GM19043 (cell line): ENCODE measurements around the gene SUMF1.
"Not testable (repeated sequence)": the region's sequence is repeated elsewhere in the genome, so short reads cannot be mapped to it uniquely, and the experiment has no call there.

Experiments used
- ATAC-seq: cut with Tn5 transposase; IDR thresholded peaks from one replicate; pipeline ENCODE4 v1.9.1; 2021; ENCODE audit warnings: low read depth; ENCODE audit not compliant: unreplicated experiment

The SUMF1 gene

DNA sequence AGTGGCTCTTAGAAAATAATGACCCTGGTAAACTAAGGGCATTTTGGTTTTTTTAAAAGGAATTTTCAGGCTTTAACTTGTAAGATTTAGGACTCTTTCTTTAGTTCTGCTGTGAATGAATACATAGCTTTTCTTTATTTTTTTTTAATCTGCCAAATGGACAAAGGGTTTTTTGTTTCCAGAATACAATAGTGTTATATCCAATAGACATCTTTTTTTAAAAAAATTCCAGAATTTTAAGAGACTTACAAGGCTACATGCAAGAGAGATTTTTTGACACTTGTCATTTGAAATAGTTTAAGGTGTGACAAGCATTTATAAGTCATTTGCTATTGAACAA is 125.8 kb downstream of the SUMF1 start:
- ATAC-seq = no peak

DNA sequence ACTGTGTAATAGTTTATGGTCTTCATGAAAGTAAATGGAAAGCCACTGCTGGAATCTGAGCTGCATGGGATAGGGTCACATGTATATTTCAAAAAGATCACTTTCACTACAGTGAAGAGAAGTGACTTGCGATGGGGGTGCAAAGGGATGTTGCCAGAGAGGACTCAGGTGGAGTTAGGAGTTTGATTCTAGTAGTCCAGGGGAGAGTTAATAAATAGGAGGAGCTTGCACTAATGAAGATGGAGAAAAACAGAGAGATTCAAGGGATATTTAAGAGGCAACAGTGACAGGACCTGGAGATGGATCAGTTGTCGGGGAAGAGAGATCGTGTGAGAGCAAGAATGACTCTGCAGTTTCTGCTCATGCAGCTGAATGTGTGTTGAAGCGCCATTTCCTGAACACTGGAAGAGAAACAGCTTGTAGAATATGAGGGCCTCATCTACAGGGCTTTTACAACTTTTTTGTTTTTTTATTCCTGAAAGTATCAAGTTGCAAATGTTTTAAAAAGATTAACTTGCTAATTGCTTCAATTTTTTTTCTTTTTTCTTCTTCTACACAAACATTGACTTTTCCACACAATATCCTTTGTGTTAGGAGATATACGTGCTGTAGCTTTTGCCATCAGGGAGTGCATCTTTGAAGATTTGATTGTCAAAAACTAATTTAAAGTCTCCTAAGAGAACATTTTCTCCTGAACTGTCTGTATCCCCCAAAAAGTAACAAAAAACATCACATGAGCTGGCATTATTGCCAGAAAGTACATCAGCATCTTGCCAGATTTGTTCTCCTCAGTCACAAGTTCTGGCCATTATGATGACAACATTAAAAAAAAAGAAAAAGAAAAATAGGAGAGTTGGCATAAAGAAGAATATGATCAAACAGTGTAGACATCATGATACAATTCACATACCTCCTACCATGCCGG is 126.4 kb downstream of the SUMF1 start:
- no peak for ATAC-seq

DNA sequence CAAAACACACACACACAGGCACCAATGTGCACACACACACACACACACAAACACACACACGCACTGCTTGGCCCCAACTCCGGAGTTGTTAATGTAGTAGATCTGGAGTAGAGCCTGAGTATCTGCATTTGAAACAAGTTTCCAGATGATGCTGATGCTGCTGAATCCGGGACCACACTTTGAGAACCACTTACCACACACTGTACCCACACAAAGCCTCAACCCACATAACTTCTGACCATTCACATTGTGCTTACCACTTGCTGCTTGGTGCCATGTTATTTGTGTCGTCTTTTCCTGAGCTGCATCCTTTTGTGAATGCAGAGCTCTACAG is 127.0 kb downstream of the SUMF1 start:
- no peak for ATAC-seq

DNA sequence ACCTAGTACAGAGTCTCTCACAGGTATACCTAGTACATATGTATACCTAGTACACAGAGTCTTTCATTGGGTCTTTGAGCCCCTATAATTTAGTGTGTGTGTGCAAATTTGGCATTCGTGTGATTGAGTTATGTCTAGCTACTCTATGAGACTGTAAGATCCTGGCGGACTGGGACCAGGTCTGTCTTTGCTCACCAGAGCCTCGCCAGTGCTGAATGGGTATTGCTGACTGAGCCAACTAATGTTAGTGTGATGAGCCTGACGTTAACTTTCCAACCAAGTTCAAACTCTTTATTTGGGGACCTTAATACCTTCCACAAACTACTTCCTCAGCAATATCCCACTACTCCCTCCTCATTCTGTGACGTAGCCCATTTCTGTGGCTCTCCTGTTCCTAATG is 128.3 kb downstream of the SUMF1 start:
- no peak for ATAC-seq

DNA sequence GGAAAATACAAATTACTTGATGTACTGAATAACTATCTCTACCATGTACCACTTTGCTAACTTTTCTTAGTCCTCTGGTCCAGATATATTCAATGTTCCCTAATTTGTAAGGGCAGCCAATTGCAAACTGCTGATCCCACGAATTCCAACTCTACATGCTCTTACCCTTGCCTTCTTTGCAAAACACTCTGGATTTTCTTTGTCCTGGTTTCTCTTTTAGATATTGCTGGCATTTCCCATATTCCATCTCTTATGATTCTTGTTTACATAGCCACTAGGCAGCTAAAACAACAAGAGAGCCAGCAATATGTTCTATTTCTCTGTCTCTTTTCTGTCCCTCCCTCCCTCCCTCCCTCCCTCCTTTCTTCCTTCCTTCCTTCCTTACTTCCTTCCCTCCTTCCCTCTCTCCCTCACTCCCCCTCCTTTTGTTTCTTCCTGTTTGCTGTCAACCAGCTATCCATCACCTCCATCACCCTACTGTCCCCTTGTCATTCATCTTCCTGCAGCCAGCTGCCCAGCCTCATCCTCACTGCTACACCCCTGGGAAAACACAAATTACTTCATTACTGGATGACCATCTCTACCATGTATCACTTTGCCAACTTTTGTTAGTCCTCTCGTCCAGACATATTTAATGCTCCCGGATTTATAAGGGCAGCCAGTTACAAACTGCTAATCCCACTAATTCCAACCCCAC is 130.1 kb downstream of the SUMF1 start:
- ATAC-seq = no peak

DNA sequence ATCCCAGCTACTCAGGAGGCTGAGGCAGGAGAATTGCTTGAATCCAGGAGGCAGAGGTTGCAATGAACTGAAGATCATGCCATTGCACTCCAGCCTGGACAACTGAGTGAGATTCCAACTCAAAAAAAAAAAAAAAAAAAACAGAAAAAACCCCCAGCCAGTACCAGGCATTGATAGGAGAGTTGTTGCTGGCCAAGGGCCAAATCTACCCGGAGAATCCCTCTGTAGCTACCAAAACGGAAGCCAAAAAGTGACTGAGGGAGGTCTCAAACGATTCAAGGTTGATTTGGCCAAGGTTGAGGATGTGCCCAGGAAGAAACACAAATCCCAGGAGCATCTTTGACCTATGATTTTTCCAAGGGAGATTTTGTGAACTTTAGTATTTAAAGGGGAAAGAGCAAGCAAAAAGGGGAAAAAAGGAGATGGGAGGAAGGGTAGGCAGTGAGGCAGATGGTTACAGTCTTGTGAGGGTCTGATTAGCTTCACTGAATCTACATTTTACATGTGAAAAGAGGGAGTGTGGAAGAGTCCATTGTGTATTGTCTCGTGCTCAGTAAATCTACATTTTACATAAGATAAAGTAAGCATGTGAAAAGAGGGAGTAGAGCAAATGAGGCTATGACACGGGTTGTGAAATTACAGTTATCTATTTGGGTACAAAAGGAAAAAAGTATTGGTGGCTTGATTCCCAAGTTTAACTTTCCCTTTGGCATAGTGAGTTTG is 131.1 kb downstream of the SUMF1 start:
- ATAC-seq = no peak

DNA sequence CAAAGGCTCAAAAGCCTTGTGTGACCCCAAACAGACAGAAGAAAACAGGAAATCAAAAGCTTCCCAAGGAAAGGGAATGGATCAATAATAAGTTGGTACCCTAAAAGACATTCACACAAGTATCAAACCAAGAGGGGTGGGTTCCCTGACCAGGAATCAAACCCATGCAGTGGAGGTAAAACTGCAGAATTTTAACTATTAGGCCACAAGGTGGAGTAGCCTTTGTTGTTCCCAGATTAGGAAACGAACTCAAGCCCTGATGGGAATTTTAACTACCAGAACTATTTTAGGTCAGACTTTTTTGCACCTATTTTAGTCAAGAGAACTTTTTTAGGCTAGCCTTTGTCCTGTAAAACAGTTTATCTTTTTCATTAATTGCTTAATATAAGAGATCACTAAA is 132.5 kb downstream of the SUMF1 start:
- no peak for ATAC-seq

DNA sequence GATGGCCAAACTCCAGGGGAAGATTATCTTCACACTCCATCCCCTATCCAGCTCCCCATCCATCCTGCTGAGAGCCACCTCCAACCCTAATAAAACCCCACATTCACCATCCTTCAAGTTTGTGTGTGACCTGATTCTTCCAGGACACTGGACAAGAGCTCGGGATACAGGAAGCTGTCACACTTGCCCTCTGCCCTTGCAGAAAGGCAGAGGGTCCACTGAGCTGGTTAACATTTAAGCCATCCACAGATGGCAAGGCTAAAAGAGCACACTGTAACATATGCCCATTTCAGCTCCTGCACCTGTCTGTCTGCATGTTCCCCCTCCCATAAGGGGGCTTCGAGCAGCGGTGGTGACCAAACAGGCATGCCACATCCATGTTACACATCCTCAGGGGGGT is 134.1 kb downstream of the SUMF1 start:
- no peak for ATAC-seq

DNA sequence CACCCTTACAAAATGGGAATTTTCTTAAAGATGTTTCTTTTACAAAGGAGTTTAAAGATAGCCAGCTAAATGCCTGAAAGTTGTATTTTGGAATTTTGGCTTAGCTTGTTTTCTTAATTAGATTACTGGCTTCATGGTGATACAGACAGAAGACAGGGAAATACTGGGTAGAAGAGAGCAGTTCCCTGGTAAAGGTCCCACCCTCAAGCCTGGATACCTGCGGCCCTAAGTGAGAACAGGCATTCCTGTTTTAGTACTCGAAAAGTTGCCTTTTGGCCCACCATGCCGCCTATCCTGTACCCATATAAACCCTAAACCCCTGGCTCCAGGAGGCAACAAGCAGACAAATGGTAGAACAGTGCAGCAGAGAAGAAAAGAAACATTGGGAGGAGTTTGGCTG is 134.5 kb downstream of the SUMF1 start:
- no peak for ATAC-seq

DNA sequence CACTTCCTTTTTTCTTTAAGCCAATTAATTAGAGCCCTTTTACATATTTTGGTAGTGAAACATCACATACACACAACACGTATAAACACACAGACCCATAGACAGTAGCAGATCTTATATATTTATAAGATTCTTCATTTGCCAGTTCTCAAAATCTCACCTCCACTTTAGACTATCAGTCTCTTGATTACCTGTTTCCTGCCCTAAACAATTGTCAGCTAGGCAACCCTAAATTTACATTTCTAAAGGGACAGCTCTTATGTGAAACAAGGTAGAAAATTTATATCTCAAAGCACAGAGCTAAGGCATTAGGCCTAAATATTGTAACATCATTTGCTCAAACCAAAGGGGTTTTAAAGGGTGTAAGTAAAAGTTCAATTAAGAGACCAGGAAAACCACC is 135.0 kb downstream of the SUMF1 start:
- ATAC-seq = no peak

DNA sequence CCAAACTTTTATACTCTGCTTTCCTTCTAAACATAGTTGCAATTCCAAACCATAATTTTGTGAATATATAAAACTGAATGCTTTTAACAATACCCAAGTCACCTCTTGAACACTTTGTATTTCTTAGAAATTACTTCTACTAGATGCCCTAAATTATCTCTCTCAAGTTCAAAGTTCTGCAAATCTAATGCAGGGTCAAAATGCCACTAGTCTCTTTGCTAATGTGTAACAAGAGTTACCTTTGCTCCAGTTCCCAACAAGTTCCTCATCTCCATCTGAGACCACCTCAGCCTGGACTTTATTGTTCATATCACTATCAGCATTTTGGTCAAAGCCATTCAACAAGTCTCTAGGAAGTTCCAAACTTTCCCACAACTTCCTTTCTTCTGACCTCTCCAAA is 137.3 kb downstream of the SUMF1 start:
- ATAC-seq = not testable (repeated sequence)

DNA sequence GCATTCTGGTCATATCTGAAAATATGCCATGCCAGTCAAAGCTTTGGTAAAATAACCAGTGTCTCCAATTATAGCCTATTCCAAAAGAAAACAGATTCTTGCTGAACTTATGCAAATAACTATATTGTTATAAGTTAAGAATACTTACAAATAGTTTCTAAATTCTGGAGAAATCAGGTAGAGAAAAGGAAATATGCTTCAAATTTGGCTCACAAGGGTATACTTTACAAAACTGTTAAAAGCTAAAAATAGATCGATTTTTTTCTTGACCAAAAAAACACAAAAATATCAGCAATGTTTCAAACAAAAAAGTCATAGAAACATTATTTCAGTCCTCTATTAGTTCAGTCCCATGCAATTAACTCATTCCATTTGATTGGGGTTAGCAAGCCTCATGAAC is 140.2 kb downstream of the SUMF1 start:
- no peak for ATAC-seq

DNA sequence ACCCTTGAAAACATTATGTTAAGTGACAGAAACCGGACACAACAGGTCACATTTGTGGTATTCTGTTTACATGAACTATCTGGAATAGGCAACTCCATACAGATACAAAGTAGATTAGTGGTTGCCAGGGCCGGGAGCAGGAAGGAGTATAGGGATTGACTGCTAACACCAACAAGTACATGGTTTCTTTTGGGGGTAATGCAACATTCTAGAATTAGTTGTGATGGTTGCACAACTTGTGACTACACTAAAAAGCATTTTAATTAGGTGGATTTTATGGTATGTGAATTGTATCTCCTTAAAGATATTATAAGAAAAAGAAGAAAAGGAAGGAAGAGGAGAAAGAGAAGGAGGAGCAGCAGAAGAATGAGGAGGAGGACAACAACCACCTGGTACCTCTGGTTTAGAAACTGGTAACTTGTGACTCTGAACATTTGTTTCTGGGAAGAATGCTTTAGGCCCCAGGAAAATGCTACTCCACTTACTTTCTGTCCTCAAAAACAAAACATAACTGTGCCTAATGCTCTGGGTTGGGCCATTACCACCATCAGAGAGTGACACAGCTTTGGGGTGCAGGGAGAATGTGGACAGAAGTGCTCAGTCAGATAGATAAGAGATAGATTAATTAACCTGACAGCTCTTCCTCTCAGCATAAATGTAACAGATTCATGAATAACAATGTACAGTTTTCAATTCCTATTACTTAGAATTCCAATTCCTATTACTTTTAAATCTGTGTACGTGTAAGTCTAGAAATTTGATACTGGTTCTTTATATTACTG is 143.6 kb downstream of the SUMF1 start:
- no peak for ATAC-seq

DNA sequence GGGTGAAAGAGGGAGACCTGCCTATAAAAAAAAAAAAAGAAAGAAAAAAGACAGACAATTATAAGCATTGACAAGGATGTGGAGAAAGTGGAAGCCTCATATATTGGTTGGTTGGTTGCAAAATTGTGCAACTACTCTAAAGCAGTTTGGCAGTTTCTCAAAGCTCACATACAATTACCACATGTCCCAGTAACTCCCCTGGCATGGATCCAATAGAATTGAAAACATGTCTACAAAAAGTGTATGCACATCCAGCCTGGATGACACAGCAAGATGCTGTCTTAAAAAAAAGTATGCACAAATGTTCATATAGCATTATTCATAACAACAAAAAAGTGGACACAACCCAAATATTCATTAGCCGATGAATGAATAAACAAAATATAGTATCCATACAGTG is 144.4 kb downstream of the SUMF1 start:
- no peak for ATAC-seq

DNA sequence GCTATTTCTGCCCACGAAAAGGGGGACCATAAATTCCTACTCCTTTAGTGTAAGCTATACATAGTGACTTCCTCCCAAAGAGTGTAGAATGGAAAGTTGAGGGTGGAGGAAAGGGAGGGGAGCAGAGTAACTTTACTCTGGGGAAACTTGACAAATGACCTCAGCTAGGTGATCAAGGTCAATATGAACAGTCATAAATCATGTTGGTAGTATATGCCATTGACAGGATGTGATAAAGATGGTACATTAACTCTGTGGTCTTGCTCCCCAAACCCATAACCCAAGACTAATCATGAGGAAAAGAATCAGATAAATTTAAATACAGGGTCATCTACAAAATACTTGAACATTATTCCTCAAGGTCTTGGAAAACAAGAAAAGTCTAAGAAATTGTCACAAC is 145.3 kb downstream of the SUMF1 start:
- no peak for ATAC-seq

DNA sequence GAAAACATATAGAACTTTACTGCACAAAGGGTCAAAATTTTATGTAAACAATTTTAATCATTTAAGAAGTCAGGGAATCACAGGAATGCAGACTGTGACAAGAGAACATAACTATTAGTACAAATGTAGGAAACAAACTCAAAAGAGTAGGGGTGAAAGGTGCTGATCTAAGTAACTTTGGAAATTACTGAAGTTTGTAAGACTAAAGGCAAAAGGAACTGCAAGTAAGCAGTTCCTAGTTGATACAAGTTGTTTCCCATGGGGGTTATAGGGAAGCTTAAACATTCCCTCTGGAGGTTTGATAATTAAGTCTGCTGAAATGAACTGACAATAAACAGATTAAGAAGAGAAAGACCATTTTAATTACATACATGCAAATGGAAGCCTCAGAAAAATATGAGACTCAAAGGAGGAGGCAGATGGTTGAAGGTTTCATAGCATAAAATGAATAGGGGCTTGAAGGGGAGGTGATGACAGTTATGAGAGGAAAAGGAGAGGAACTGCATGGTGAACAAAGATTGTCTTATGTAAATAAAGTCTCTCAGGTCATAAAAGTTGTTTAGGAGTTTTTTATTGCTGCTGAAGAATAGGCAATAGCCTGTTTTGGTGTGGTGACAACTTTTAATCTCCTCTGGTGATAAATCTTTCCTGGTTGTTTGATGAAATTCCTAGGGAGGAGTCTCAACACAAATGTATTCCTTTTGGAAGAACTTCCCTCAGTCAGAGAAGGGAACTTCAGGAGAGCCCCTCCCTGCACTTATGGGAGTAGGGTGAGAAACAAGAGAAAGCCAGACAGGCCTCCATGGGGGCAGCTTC is 146.8 kb downstream of the SUMF1 start:
- ATAC-seq = no peak

DNA sequence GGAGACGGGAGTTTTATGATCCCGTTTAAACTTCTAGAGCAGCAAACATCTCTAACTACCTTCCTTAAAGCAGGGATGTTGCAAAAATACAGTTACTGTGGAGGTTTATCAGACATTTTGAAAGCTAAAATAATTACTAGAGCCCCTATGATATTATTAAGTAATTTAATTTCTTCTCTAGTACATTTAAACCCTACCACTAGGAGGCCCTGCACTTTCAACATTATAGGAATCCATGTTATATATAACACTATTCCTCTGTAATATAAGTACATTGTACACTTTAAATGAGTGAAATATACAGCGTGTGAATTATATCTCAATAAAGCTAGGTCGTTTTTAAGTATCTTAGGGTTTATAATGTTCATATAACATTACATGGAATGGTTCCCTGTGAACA is 152.4 kb downstream of the SUMF1 start:
- ATAC-seq = no peak

DNA sequence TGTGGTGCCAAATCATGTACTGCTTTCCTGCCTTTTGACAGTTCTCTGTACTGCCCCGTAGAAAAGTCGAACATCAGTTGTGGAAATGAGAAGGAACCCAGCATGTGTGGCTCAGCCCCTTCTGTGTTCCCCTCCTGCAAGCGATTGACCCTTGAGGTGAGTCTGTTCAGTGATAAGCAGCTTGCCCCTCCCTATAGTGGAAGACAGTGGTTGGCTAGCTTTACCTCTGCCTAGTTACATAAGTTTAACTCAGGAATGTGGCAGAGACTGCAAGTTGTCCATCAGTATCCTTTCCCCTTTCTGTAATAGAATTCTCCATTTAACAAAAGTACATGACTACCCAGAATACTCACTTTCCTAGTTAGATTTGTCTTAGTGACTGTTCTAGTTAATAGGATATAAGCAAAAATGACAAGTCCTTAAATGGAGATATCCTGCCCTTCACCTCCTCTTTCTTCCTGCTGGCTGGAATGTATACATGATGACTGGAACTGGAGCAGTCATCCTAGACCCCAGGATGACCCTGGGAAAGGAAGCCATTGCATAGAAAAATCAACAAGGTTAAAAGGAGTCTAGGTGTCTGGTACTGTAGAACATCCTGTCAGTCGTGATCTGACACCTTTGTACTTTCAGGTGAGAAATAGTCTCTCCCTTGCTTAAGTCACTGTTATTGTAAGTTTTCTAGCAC is 153.3 kb downstream of the SUMF1 start:
- no peak for ATAC-seq

DNA sequence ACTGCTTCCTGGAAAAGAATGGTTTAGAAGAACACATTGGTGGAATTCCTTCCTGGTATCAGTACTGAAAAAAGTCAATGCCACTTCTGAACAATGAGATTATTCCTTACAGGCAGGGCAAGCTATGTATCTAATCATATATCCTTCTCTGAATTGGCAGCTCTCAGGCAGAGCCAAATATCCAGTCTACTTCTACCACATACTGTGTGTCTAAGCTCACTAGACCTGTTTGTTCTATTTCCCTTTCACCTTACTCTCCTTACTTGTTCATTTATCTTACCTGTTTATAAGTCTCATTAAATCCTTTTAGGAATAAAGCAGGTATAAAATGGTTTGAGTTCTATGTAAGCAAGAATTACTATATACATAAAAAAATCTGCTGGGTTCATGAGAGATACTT is 155.6 kb downstream of the SUMF1 start:
- ATAC-seq = no peak
